SK-N-SH (cell line): Measurements from ENCODE around the gene TMEM132D.

Experiments used
- POLR2AphosphoS5 ChIP-seq: IDR thresholded peaks from 2 replicates; pipeline ENCODE4 v1.6.1; 2012; ENCODE audit warnings: low read depth, low read length
- RCOR1 ChIP-seq: fragments of 150-350 bp; IDR thresholded peaks from 2 replicates; pipeline ENCODE4 v1.6.1; 2017; ENCODE audit warnings: antibody characterized with exemption, low read length
- TAF1 ChIP-seq: IDR thresholded peaks from 2 replicates; pipeline ENCODE4 v1.6.1; 2012; ENCODE audit warnings: low read depth, mild to moderate bottlenecking, low read length, moderate library complexity, borderline replicate concordance
- TF ChIP-seq, protein P1 (sequence below): fragments of 200-600 bp; sonication (generic); IDR thresholded peaks from 2 replicates; pipeline ENCODE4 v1.6.1; 2017; ENCODE audit warnings: antibody characterized with exemption, mild to moderate bottlenecking, moderate library complexity
- TF ChIP-seq, protein P2 (sequence below): IDR thresholded peaks from 2 replicates; pipeline ENCODE4 v1.6.1; 2012; ENCODE audit warnings: mild to moderate bottlenecking, low read depth, low read length, moderate library complexity
- TF ChIP-seq, protein P3 (sequence below): fragments of 150-350 bp; IDR thresholded peaks from 2 replicates; pipeline ENCODE4 v1.6.1; 2016; ENCODE audit warnings: mild to moderate bottlenecking, low read depth, low read length
- TF ChIP-seq, protein P4 (sequence below): IDR thresholded peaks from 2 replicates; pipeline ENCODE4 v1.4.0; 2012; ENCODE audit warnings: low read depth, borderline replicate concordance

DNA sequence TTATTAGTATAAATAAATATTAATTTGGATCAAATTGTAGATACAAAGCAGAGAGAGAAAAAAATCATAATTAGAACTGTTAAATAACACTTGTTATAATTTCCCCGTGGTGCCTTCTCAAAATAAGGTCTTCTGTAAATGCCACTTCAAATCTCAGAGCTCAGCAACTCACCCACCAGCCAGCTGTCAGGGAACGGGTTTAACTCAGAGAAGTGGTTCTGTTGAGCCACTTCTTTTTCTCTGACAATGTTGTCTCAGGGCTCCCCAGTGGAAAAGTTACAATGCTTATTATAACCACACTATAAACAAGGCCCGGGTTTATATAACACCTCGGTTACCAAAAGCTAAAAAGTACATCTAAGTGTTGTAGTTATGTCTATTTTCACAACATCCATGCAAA lies 598.0 kb downstream of the TMEM132D start:
- TF ChIP-seq, protein P1, sequence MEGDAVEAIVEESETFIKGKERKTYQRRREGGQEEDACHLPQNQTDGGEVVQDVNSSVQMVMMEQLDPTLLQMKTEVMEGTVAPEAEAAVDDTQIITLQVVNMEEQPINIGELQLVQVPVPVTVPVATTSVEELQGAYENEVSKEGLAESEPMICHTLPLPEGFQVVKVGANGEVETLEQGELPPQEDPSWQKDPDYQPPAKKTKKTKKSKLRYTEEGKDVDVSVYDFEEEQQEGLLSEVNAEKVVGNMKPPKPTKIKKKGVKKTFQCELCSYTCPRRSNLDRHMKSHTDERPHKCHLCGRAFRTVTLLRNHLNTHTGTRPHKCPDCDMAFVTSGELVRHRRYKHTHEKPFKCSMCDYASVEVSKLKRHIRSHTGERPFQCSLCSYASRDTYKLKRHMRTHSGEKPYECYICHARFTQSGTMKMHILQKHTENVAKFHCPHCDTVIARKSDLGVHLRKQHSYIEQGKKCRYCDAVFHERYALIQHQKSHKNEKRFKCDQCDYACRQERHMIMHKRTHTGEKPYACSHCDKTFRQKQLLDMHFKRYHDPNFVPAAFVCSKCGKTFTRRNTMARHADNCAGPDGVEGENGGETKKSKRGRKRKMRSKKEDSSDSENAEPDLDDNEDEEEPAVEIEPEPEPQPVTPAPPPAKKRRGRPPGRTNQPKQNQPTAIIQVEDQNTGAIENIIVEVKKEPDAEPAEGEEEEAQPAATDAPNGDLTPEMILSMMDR, result no peak
- TF ChIP-seq POLR2AphosphoS5 (no peak), RCOR1 (no peak), TAF1 (no peak)
- TF ChIP-seq, protein P2, sequence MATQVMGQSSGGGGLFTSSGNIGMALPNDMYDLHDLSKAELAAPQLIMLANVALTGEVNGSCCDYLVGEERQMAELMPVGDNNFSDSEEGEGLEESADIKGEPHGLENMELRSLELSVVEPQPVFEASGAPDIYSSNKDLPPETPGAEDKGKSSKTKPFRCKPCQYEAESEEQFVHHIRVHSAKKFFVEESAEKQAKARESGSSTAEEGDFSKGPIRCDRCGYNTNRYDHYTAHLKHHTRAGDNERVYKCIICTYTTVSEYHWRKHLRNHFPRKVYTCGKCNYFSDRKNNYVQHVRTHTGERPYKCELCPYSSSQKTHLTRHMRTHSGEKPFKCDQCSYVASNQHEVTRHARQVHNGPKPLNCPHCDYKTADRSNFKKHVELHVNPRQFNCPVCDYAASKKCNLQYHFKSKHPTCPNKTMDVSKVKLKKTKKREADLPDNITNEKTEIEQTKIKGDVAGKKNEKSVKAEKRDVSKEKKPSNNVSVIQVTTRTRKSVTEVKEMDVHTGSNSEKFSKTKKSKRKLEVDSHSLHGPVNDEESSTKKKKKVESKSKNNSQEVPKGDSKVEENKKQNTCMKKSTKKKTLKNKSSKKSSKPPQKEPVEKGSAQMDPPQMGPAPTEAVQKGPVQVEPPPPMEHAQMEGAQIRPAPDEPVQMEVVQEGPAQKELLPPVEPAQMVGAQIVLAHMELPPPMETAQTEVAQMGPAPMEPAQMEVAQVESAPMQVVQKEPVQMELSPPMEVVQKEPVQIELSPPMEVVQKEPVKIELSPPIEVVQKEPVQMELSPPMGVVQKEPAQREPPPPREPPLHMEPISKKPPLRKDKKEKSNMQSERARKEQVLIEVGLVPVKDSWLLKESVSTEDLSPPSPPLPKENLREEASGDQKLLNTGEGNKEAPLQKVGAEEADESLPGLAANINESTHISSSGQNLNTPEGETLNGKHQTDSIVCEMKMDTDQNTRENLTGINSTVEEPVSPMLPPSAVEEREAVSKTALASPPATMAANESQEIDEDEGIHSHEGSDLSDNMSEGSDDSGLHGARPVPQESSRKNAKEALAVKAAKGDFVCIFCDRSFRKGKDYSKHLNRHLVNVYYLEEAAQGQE, result no peak
- TF ChIP-seq, protein P3, sequence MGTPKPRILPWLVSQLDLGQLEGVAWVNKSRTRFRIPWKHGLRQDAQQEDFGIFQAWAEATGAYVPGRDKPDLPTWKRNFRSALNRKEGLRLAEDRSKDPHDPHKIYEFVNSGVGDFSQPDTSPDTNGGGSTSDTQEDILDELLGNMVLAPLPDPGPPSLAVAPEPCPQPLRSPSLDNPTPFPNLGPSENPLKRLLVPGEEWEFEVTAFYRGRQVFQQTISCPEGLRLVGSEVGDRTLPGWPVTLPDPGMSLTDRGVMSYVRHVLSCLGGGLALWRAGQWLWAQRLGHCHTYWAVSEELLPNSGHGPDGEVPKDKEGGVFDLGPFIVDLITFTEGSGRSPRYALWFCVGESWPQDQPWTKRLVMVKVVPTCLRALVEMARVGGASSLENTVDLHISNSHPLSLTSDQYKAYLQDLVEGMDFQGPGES, result no peak
- TF ChIP-seq, protein P4, sequence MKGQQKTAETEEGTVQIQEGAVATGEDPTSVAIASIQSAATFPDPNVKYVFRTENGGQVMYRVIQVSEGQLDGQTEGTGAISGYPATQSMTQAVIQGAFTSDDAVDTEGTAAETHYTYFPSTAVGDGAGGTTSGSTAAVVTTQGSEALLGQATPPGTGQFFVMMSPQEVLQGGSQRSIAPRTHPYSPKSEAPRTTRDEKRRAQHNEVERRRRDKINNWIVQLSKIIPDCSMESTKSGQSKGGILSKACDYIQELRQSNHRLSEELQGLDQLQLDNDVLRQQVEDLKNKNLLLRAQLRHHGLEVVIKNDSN, result no peak
